Muscle of leg (tissue), 11 donors: ENCODE data around the gene LRSAM1. TPM values are rescaled to one million over a fixed set of nuclear protein-coding genes. Genes with fewer than 3 reads are reported as not detected.
A peak's percentile ranks its signal among the peaks of the same experiment; 100 is the strongest.

Source experiments
- DNase-seq: peaks from one replicate; pipeline ENCODE4 v3.0.0; 2013
- H3K27ac ChIP-seq: one replicate; pipeline ENCODE4 v1.5.1; 2013; ENCODE audit warnings: mild to moderate bottlenecking, low read length, control low read depth
- H3K27me3 ChIP-seq: one replicate; pipeline ENCODE4 v1.6.1; 2013; ENCODE audit warnings: low read length; ENCODE audit not compliant: control insufficient read depth, insufficient read depth
- H3K36me3 ChIP-seq: one replicate; pipeline ENCODE4 v1.6.1; 2013; ENCODE audit warnings: low read length; ENCODE audit not compliant: control insufficient read depth, insufficient read depth
- H3K4me1 ChIP-seq: one replicate; pipeline ENCODE4 v1.6.1; 2013; ENCODE audit warnings: low read length; ENCODE audit not compliant: control insufficient read depth, insufficient read depth
- H3K4me3 ChIP-seq: one replicate; pipeline ENCODE4 v1.5.1; 2013; ENCODE audit warnings: low read length, control low read depth
- H3K9me3 ChIP-seq: replicated peaks from 2 replicates; pipeline ENCODE4 v1.6.1; 2013; ENCODE audit warnings: low read depth, low read length; ENCODE audit not compliant: control insufficient read depth
- WGBS: methylation state at CpG from one replicate; pipeline ENCODE4 v1.1.5; 2013; ENCODE audit warnings: missing lambda C conversion rate; ENCODE audit not compliant: insufficient coverage; 5-methylcytosine and 5-hydroxymethylcytosine counted together
- polyA plus RNA-seq, 8 donors: library from polyadenylated mRNA; unstranded; fragments of 120-200 nt; gene quantifications; one replicate each; pipeline versions ENCODE4 v1.2.1 to v1.2.3, GENCODE V29; 2013; ENCODE audit warnings: inconsistent platforms in 1 of 8, low replicate concordance in 1 of 8; ENCODE audit not compliant: insufficient read length in 8 of 8, insufficient read depth in 1 of 8
- total RNA-seq: library from RNA; stranded (reverse); fragments of 120-200 nt; gene quantifications from one replicate; pipeline ENCODE4 v1.2.4, GENCODE V29; 2013

LRSAM1 gene
- total and polyA plus RNA-seq, 9 donors: 5.8 to 13.7 (median 11.4) TPM

DNA sequence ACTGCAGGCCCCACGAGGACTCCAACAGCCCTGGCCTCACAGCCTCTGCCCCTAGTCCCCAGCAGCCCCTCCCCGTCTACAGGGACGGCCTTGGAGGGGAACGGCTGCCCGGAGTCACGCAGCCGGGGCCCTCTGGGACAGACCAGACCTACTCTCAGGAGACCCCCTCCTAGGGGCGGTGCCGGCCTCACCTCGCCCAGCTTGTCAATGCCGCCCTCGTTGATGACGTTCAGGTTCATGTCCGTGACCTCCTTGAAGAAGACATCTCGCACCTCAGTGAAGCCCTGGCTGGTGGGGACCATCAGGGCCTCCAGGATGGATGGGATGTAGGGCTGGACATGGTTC lies 58.6 kb downstream of the LRSAM1 start:
- Histone ChIP-seq H3K36me3 (peaks cover 63% of the 10 kb centered on the region), H3K27me3 (no peaks in the 10 kb centered on the region), H3K27ac (no peak overlapping the region), H3K4me1 (peaks cover 5% of the 10 kb centered on the region), H3K4me3 (no peak overlapping the region), H3K9me3 (no peaks in the 10 kb centered on the region)
- no peak for DNase-seq
- 80% methylated on average over 8 of the region's 15 CpGs for WGBS

DNA sequence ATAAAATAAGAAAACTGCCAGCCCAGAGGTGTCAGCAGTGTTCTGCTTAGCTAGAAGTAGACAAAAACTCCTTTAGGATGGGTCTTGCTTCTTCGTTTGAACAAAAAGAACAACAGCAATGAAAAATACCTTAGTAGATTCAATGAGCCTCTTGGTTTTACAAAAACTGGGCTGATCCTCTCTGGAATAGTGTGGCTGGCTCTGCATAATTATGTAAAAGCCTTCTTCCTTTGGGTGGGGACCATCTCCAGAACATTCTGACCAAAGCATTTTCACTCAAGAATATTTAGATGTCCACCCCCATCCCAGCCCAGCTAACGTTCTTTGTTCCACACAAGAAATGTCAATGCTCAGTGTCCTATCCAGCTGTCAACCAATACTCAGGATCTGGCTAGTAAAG lies 63.2 kb downstream of the LRSAM1 start:
- WGBS: 86% methylated on average over 1 of the region's 2 CpGs
- Histone ChIP-seq H3K27me3 (no peaks in the 10 kb centered on the region), H3K36me3 (peaks cover 53% of the 10 kb centered on the region), H3K27ac (no peak overlapping the region), H3K4me1 (peaks cover 5% of the 10 kb centered on the region), H3K9me3 (no peaks in the 10 kb centered on the region), H3K4me3 (no peak overlapping the region)
- DNase-seq: no peak

- H3K36me3 ChIP-seq: peaks cover 49% of the 10 kb centered on the region
- H3K27me3 ChIP-seq: no peaks in the 10 kb centered on the region
- WGBS: 84% methylated on average over 25 of the region's 26 CpGs
- H3K4me1 ChIP-seq: peaks cover 24% of the 10 kb centered on the region
- no peak for DNase-seq
- no peaks in the 10 kb centered on the region for H3K9me3 ChIP-seq
- no peak overlapping the region for H3K4me3 ChIP-seq
- no peak overlapping the region for H3K27ac ChIP-seq
Measured at GRCh38 chr9:127516835-127517607, 65.7 kb downstream of the LRSAM1 start.

DNA sequence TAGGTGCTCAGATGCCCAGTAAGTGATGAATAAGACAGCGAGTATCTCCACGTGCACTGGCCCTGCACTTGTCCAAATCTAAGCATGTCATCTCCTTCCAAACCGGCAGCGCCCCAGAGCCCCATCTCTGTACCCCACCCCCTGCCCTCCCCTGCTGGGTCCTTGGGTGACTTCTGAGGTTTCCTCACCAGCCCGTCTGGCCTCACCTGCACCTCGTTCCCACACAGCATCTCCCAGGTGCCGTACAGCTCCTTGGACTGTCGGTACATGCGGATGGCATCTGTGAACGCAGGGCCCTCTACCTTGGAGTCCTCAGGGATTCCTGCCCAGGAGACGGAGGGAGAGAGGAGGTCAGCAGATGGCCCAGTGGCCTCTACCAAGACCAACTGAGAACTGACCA lies 66.3 kb downstream of the LRSAM1 start:
- WGBS: 80% methylated on average over 9 of the region's 11 CpGs
- Histone ChIP-seq H3K9me3 (no peaks in the 10 kb centered on the region), H3K4me1 (peaks cover 30% of the 10 kb centered on the region), H3K36me3 (peaks cover 52% of the 10 kb centered on the region), H3K4me3 (no peak overlapping the region), H3K27ac (no peak overlapping the region), H3K27me3 (no peaks in the 10 kb centered on the region)
- no peak for DNase-seq

GRCh38 chr9:127518091-127518856 lies 67.0 kb downstream of the LRSAM1 start:
- DNase-seq: no peak
- Histone ChIP-seq H3K27ac (no peak overlapping the region), H3K4me1 (peaks cover 33% of the 10 kb centered on the region), H3K4me3 (no peak overlapping the region), H3K27me3 (no peaks in the 10 kb centered on the region), H3K9me3 (peaks cover 2% of the 10 kb centered on the region), H3K36me3 (peaks cover 51% of the 10 kb centered on the region)
- 72% methylated on average over 12 of the region's 13 CpGs for WGBS

DNA sequence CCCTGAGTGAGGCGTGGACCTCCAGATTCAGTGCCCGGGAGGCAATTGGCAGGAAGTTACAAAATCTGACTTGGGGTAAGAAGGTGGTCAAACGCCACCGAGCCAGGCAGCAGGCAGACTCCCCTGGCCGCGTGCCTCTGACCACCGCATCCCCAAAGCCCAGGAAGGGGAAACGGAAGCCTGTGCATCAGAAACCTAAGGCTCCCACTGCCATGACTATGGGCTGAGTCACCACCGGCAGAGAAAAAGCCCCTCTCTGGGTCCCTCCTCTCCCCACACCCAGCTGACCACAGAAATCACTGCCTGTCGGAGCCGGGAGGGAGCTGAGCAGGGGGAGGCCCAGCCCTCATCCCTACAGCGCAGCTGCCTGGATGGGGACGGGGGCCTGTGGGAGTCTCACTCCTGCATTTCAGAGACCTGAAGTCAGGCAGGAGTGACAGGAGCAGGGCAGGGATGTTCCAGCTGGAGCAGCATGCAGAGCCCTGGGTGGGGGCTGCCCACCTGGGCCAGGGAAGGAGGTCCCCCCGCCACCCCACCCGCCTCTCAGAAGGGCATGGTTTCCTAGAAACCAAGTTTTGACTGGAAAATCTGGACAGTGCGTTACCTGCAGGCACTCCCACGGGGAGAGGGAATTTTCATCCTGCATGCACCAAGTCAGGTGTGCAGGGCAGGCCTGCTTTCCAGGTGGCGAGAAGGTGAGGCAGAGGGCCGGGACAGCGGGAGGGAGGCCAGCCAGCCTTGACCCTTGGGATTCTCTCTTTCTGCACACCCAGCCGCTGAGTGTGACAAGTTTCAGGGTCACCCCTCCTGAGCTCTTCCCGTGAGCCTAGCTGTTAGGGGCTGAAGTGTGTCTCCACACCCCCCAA lies 68.2 kb downstream of the LRSAM1 start:
- peak overlapping the region; percentile 75 for H3K27ac ChIP-seq
- no peaks in the 10 kb centered on the region for H3K27me3 ChIP-seq
- WGBS: 66% methylated on average over 15 of the region's 22 CpGs
- DNase-seq: peak; percentile 71
- no peak overlapping the region for H3K4me3 ChIP-seq
- peaks cover 34% of the 10 kb centered on the region for H3K4me1 ChIP-seq
- H3K9me3 ChIP-seq: peaks cover 8% of the 10 kb centered on the region
- H3K36me3 ChIP-seq: peaks cover 55% of the 10 kb centered on the region

- Histone ChIP-seq H3K36me3 (peaks cover 62% of the 10 kb centered on the region), H3K9me3 (peaks cover 13% of the 10 kb centered on the region), H3K4me1 (peaks cover 36% of the 10 kb centered on the region), H3K27ac (peak overlapping the region; percentile 96), H3K27me3 (no peaks in the 10 kb centered on the region), H3K4me3 (no peak overlapping the region)
- DNase-seq: peak; percentile 83
- 32% methylated on average over 13 of the region's 20 CpGs for WGBS
Measured at GRCh38 chr9:127520941-127521918, 69.9 kb downstream of the LRSAM1 start.

DNA sequence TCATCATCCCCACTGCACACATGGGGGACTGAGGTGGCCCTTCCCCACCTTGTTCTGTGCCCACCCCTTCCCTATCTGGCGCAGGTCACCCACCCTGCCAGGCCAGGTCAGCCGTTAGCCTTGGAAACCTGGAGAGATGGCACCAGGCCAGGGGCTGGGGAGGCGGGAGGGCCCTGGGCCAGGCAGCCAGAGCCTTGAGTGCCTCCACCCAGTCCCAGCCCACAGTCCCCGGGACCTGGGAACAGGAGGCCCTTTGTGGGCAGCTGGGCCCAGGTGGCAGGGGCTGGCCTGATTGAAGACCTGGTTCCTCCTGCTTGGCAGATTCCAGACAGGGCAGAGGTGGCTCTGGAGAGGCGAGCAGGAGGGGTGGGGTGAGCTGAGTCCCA lies 70.6 kb downstream of the LRSAM1 start:
- peaks cover 63% of the 10 kb centered on the region for H3K36me3 ChIP-seq
- peak overlapping the region; percentile 96 for H3K27ac ChIP-seq
- peaks cover 13% of the 10 kb centered on the region for H3K9me3 ChIP-seq
- DNase-seq: no peak
- H3K4me3 ChIP-seq: no peak overlapping the region
- 29% methylated on average over 4 of the region's 5 CpGs for WGBS
- no peaks in the 10 kb centered on the region for H3K27me3 ChIP-seq
- peaks cover 41% of the 10 kb centered on the region for H3K4me1 ChIP-seq

DNA sequence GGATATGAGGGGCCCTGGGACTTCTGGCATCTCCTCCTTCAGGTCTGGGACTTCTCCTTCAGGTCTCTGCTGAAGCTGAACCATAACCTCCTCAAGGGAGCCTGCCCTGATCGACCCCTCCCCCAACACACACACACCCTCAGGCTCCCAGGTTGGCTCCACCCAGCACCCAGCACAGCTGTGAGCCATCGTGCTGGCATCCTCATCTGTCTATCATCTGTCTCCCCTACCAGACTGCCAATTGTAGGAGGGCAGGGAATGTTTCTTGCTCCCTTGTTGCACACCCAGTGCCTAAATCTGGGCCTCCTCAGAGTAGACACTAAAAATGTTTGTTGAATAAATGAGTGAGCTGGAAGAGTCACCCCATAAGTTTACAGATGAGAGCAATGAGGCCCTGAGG lies 71.4 kb downstream of the LRSAM1 start:
- Histone ChIP-seq H3K27me3 (no peaks in the 10 kb centered on the region), H3K36me3 (peaks cover 62% of the 10 kb centered on the region), H3K9me3 (peaks cover 13% of the 10 kb centered on the region), H3K27ac (peak overlapping the region; percentile 96), H3K4me3 (no peak overlapping the region), H3K4me1 (peaks cover 45% of the 10 kb centered on the region)
- WGBS: no CpG with 5 or more reads among the region's 2 CpGs
- DNase-seq: peak; percentile 8
